ENCODE data around the gene NIF3L1. TPM values are rescaled to one million over a fixed set of nuclear protein-coding genes. Genes with fewer than 3 reads are reported as not detected.
"Not testable (repeated sequence)": the region's sequence is repeated elsewhere in the genome, so short reads cannot be mapped to it uniquely, and the experiment has no call there.

Gene NIF3L1
- total RNA-seq, 1 donor from 2014 or later = 49.8 TPM

DNA sequence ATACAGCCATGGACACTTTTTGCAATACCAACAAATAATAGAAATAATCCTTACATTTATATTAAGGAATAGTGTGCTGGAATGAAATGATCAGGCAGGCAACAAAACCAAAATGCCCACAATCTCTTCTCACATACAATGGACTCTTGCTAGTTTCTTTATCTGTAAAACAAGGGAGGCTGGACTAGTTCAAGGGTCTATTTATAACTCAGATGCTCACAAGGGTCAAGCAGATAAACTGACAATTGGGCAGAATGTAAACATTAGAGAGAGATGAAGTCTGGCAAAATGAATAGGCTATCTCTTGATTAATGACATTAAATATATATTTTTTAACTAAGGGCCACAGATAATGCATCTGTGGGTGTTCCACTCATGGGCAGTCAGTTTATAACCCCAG lies 11.7 kb upstream of the NIF3L1 start:
- Mint-ChIP-seq H3K4me1 (no peaks in the 10 kb centered on the region), H3K9me3 (no peaks in the 10 kb centered on the region), H3K27ac (ENCODE audit: unreplicated experiment) (no peak overlapping the region), H3K36me3 (ENCODE audit: low read depth) (peaks cover 6% of the 10 kb centered on the region), H3K4me3 (no peak overlapping the region), H3K27me3 (ENCODE audit: low read depth) (no peaks in the 10 kb centered on the region)
- TF ChIP-seq, protein P1, sequence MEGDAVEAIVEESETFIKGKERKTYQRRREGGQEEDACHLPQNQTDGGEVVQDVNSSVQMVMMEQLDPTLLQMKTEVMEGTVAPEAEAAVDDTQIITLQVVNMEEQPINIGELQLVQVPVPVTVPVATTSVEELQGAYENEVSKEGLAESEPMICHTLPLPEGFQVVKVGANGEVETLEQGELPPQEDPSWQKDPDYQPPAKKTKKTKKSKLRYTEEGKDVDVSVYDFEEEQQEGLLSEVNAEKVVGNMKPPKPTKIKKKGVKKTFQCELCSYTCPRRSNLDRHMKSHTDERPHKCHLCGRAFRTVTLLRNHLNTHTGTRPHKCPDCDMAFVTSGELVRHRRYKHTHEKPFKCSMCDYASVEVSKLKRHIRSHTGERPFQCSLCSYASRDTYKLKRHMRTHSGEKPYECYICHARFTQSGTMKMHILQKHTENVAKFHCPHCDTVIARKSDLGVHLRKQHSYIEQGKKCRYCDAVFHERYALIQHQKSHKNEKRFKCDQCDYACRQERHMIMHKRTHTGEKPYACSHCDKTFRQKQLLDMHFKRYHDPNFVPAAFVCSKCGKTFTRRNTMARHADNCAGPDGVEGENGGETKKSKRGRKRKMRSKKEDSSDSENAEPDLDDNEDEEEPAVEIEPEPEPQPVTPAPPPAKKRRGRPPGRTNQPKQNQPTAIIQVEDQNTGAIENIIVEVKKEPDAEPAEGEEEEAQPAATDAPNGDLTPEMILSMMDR (conservative IDR thresholded peaks at IDR 0.05) = no peak
- no peak for DNase-seq (ENCODE audit: low read depth, low spot score)

DNA sequence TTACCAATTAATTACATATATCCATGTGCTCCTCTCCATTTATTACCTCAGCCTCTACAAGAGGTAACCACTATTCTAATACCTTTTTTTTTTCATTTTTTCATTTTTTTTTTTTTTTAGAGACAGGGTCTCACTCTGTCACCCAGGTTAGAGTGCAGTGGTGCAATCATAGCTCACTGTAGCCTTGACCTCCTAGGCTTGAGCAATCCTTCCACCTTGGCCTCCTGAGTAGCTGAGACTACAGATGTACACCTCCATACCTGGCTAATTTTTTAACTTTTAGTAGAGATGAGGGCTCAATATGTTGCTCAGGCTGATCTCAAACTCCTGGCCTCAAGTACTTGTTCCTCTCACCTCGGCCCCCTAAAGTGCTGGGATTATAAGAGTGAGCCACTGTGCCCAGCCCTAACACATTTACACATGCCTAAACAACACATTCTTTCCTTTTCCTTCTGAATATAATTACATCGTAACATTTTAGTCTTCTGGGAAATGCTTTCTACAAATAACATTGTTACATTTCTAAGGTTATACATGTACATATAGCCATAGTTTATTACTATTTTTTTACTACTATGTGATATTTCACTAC lies 10.8 kb upstream of the NIF3L1 start:
- Mint-ChIP-seq H3K27me3 (ENCODE audit: low read depth) (no peaks in the 10 kb centered on the region), H3K36me3 (ENCODE audit: low read depth) (peaks cover 6% of the 10 kb centered on the region), H3K9me3 (no peaks in the 10 kb centered on the region), H3K4me1 (no peaks in the 10 kb centered on the region), H3K4me3 (no peak overlapping the region), H3K27ac (ENCODE audit: unreplicated experiment) (no peak overlapping the region)
- DNase-seq (ENCODE audit: low read depth, low spot score) = no peak
- TF ChIP-seq, protein P1 (conservative IDR thresholded peaks at IDR 0.05) = no peak

DNA sequence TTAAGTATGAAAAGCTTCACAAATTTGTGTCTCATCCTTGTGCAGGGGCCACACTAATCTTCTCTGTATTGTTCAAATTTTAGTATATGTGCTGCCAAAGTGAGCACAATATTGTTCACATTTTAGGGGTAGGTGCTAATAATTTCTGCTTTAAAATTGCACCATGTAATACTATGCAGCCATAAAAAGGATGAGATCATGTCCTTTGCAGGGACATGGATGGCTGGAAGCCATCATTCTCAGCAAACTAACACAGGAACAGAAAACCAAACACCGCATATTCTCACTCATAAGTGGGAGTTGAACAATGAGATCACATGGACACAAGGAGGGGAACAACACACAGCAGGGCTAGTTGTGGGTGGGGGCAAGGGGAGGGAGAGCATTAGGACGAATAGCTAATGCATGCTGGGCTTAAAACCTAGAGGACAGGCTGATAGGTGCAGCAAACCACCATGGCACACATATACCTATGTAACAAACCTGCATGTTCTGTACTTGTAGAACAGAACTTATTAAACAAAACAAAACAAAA lies 7.4 kb upstream of the NIF3L1 start:
- not testable (repeated sequence) for H3K27ac Mint-ChIP-seq (ENCODE audit: unreplicated experiment)

DNA sequence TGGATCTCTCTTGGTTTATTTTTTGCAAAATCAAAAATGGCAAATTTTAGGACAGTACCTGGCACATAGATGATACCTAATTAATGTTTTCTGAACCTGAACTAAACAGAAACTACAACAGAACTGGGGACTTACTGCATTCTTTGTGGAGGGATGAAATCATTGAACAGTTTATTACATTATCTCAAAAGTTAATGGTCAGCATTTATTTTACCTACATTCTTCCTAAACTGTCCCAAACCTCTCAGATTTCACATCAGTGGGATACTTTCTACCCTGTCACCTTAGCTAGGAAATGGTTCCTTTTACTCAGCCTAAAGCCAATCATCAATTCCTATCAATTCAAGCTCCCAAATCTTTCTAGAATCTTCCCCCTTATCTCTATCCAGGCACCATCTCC lies 10.3 kb downstream of the NIF3L1 start:
- no peak overlapping the region for H3K27ac Mint-ChIP-seq (ENCODE audit: unreplicated experiment)
- no peak for DNase-seq (ENCODE audit: low read depth, low spot score)
- no peak overlapping the region for H3K4me3 Mint-ChIP-seq
- TF ChIP-seq, protein P1 (conservative IDR thresholded peaks at IDR 0.05) = no peak
- peaks cover 12% of the 10 kb centered on the region for H3K36me3 Mint-ChIP-seq (ENCODE audit: low read depth)
- H3K27me3 Mint-ChIP-seq (ENCODE audit: low read depth) = no peaks in the 10 kb centered on the region
- H3K9me3 Mint-ChIP-seq = no peaks in the 10 kb centered on the region
- H3K4me1 Mint-ChIP-seq = no peaks in the 10 kb centered on the region

More for the DNA sequence above, 7.4 kb upstream of the NIF3L1 start:
- H3K4me3 Mint-ChIP-seq = peak overlapping the region; percentile 18
- H3K9me3 Mint-ChIP-seq; H3K36me3 Mint-ChIP-seq (ENCODE audit: low read depth); H3K27me3 Mint-ChIP-seq (ENCODE audit: low read depth); DNase-seq (ENCODE audit: low read depth, low spot score); H3K4me1 Mint-ChIP-seq: not testable (repeated sequence)

DNA sequence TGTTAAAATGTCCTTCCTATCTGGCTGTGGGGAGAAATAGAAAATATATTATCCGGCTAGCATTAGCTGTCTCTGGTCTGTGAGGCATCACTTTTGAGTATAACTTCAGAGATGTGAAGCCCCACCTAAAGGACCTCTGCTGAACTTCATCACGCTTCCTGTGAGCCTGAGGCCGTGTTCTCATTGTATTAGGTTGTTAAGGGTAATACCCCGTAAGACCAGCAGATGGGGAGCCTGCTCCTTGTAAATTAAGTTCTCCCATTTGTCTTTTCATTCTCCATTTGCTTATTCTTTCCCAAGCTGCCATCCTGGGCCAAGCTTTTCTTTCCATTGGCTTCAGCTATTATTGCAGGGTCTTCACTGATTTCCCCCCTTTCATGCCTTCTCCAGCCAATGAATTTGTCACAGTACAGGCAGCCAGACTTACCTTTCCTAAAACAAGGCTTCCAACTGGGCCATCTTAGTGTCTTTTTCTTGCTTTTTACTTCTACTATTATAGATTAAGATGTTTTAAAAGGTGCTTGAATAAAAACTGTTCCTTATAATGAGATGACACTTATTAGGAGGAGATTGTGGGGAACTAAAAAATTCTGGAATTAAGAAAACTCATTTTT lies 12.4 kb downstream of the NIF3L1 start:
- no peaks in the 10 kb centered on the region for H3K27me3 Mint-ChIP-seq (ENCODE audit: low read depth)
- H3K9me3 Mint-ChIP-seq = no peaks in the 10 kb centered on the region
- TF ChIP-seq, protein P1 (conservative IDR thresholded peaks at IDR 0.05) = peak; percentile 81
- no peak overlapping the region for H3K4me3 Mint-ChIP-seq
- DNase-seq (ENCODE audit: low read depth, low spot score) = peak; percentile 57
- H3K36me3 Mint-ChIP-seq (ENCODE audit: low read depth) = peaks cover 7% of the 10 kb centered on the region
- H3K27ac Mint-ChIP-seq (ENCODE audit: unreplicated experiment) = no peak overlapping the region
- H3K4me1 Mint-ChIP-seq = no peaks in the 10 kb centered on the region

DNA sequence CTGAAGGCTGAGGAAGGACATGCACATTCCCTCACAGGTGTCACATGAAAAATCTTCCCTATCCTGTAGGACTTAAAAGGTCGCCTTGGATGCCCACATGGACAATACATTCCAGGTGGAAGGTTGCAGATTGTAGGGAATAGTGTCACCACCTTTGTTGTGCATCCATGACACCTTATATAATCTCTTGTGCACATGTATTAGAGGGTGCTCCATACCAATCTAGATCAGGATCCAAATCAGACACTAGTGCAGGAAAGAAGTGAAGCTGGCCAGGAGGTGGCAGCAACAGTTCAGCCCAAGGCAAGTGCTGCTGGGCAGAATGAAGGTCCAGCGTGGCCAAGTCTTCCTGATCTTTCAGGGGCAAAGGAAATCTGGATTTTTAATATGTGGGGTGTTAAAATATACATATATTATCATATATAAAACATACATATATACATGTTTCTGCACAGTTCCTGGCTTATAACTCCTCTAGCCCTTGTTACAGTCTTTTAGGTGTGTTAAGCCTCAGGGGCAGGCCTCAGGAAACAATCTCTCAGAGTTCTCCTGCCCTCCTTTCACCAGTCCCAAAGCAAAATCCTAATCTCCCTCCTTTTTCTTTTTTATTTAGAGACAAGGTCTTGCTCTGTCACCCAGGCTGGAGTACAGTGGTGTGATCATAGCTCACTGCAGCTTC lies 16.6 kb downstream of the NIF3L1 start:
- no peaks in the 10 kb centered on the region for H3K4me1 Mint-ChIP-seq
- no peak overlapping the region for H3K4me3 Mint-ChIP-seq
- DNase-seq (ENCODE audit: low read depth, low spot score) = peak; percentile 58
- no peaks in the 10 kb centered on the region for H3K27me3 Mint-ChIP-seq (ENCODE audit: low read depth)
- H3K9me3 Mint-ChIP-seq = no peaks in the 10 kb centered on the region
- H3K27ac Mint-ChIP-seq (ENCODE audit: unreplicated experiment) = no peak overlapping the region
- TF ChIP-seq, protein P1 (conservative IDR thresholded peaks at IDR 0.05) = peak; percentile 70
- no peaks in the 10 kb centered on the region for H3K36me3 Mint-ChIP-seq (ENCODE audit: low read depth)
